GM23248 (cell line): ENCODE results near the gene CFAP119.

Experiments used
- EZH2 ChIP-seq: fragments of 200-600 bp; sonication (generic); IDR thresholded peaks from 2 replicates; pipeline ENCODE4 v1.6.1; 2018; ENCODE audit warnings: antibody characterized with exemption, mild to moderate bottlenecking; ENCODE audit not compliant: insufficient read depth, poor library complexity, severe bottlenecking
- EZH2phosphoT487 ChIP-seq: fragments of 200-600 bp; sonication (generic); IDR thresholded peaks from 2 replicates; pipeline ENCODE4 v1.6.1; 2018; ENCODE audit warnings: antibody characterized with exemption, moderate library complexity, mild to moderate bottlenecking, low read depth; ENCODE audit not compliant: insufficient read depth

DNA sequence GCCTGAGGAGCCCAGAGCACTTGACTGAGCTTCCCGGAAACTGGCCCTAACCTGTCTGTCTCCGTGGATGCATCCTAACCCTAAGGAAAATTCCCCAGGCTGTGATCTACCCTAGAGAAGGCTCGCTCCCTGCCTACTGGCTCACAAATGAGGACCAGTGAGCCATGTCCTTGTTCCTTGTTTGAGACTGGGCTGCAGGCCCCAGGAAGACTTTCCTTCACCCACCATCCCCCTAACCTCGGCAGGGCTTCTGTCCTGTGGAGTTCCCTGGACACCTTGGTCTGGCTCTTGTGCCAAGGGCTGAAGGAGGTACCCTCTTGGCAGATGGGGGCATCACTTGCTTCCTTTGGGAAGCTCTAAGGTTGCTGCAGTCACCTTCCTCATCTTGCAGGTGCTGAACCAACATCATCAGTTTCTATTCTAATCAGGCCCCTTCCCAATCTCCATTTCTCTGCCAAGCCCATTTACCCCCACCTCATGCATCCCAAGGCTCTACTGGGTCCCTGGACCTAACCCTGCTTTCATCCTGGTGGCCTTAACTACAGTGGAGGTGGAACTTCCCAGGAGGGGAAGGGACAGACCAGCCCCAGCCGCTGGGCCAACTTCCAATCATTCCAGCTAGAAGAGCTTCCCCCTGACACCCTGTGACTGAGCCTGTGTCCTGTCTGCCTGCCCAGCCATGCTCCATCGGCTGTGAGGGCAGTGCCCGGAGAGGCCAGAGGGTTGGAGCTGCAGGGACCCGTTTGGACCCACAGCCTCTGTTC is 12.7 kb upstream of the CFAP119 start:
- no peak for TF ChIP-seq EZH2
- no peak for TF ChIP-seq EZH2phosphoT487
